ENCODE measurements around the gene ADGRA1.

DNA sequence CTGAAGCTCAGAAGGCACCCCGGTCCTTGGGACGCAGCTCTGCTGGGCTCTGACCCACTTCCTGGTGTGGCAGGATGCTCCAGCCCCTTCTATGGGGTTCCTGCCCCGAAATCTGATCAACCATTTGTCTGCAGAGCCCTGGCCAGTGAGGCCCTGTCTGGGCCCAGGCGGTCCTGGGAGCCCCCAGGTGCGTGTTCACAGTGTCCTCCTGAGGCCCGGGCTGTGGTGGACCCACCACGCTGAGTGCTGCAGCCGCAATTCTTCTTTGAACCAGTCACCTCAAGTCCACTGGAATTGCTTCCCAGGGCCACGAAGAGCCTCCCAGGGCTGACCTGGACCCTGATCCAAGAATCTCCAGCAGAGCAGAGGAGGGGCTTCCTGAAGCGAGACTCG is 91.4 kb downstream of the ADGRA1 start:
- TF ChIP-seq EP300 (IDR thresholded peaks at IDR 0.05), result no peak
- TF ChIP-seq CTCF (IDR thresholded peaks at IDR 0.05), result no peak
